ENCODE data around the gene CHI3L1.

The CHI3L1 gene

GRCh38 chr1:203167026-203167912, 19.2 kb downstream of the CHI3L1 start:
- DNase-seq, result no peak

- DNase-seq, result no peak
Observed at GRCh38 chr1:203166192-203166940, 20.1 kb downstream of the CHI3L1 start.

GRCh38 chr1:203165800-203166161, 20.7 kb downstream of the CHI3L1 start:
- no peak for DNase-seq

GRCh38 chr1:203165101-203165799, 21.3 kb downstream of the CHI3L1 start:
- no peak for DNase-seq

- DNase-seq, result no peak
Observed at GRCh38 chr1:203163891-203164635, 22.4 kb downstream of the CHI3L1 start.

GRCh38 chr1:203162403-203162802, 24.1 kb downstream of the CHI3L1 start:
- DNase-seq, result no peak

- DNase-seq, result no peak
Observed at GRCh38 chr1:203161703-203162102, 24.8 kb downstream of the CHI3L1 start.

GRCh38 chr1:203161175-203161574, 25.3 kb downstream of the CHI3L1 start:
- no peak for DNase-seq

GRCh38 chr1:203159844-203160243, 26.7 kb downstream of the CHI3L1 start:
- DNase-seq, result no peak

GRCh38 chr1:203158960-203159665, 27.4 kb downstream of the CHI3L1 start:
- DNase-seq, result no peak

- DNase-seq, result no peak
Observed at GRCh38 chr1:203158423-203158822, 28.1 kb downstream of the CHI3L1 start.

- DNase-seq, result no peak
Observed at GRCh38 chr1:203156280-203156679, 30.2 kb downstream of the CHI3L1 start.

GRCh38 chr1:203153989-203154821, 32.3 kb downstream of the CHI3L1 start:
- DNase-seq, result no peak

- no peak for DNase-seq
Observed at GRCh38 chr1:203153051-203153988, 33.2 kb downstream of the CHI3L1 start.

GRCh38 chr1:203152158-203153034, 34.1 kb downstream of the CHI3L1 start:
- no peak for DNase-seq

- DNase-seq, result no peak
Observed at GRCh38 chr1:203151362-203152157, 34.9 kb downstream of the CHI3L1 start.

- no peak for DNase-seq
Observed at GRCh38 chr1:203150511-203151297, 35.8 kb downstream of the CHI3L1 start.

Data from stimulated activated CD4-positive, alpha-beta T cell treated with anti-CD3 and anti-CD28 coated beads, Interleukin-4, amount 100 ng/mL, for 4 hours (primary cell).